ENCODE data around the gene PTRH1.

Gene PTRH1

DNA sequence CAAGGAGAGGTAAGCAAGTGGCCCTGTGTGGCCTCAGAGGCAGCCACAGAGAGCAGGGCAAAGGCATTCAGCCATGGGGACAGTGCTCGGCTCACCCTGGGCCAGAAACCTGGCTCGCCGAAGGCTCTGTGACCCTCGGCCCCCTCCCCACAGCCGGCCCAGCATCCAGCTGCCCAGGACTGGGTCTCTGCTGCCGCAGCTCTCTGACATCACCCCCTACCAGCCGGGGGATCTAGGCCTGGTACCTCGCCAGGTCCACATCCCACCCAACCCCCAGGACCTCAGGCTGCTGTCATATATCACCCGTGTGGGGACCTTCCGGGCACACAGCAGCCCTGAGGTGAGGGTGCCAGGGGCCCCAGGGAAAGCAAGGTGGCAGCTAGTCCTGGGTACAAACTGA is 2.6 kb downstream of the PTRH1 start:
- Histone ChIP-seq H3K9ac (no peak overlapping the region), H3K4me2 (no peak overlapping the region), H3K79me2 (ENCODE audit: insufficient read depth, low read depth) (no peaks in the 10 kb centered on the region), H3K27me3 (ENCODE audit: insufficient read depth, low read depth) (no peaks in the 10 kb centered on the region), H4K20me1 (ENCODE audit: insufficient read depth) (no peaks in the 10 kb centered on the region), H3K4me3 (IDR thresholded peaks at IDR 0.05; ENCODE audit: insufficient read depth, low read depth, low read length) (no peak overlapping the region), H2AFZ (ENCODE audit: low read depth) (no peak overlapping the region), H3K4me1 (ENCODE audit: low read depth, poor library complexity, severe bottlenecking) (peaks cover 14% of the 10 kb centered on the region), H3K27ac (no peak overlapping the region), H3K36me3 (ENCODE audit: insufficient read depth) (no peaks in the 10 kb centered on the region)
- TF ChIP-seq, protein P1, sequence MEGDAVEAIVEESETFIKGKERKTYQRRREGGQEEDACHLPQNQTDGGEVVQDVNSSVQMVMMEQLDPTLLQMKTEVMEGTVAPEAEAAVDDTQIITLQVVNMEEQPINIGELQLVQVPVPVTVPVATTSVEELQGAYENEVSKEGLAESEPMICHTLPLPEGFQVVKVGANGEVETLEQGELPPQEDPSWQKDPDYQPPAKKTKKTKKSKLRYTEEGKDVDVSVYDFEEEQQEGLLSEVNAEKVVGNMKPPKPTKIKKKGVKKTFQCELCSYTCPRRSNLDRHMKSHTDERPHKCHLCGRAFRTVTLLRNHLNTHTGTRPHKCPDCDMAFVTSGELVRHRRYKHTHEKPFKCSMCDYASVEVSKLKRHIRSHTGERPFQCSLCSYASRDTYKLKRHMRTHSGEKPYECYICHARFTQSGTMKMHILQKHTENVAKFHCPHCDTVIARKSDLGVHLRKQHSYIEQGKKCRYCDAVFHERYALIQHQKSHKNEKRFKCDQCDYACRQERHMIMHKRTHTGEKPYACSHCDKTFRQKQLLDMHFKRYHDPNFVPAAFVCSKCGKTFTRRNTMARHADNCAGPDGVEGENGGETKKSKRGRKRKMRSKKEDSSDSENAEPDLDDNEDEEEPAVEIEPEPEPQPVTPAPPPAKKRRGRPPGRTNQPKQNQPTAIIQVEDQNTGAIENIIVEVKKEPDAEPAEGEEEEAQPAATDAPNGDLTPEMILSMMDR (conservative IDR thresholded peaks at IDR 0.05; ENCODE audit: low read depth, low read length): no peak

DNA sequence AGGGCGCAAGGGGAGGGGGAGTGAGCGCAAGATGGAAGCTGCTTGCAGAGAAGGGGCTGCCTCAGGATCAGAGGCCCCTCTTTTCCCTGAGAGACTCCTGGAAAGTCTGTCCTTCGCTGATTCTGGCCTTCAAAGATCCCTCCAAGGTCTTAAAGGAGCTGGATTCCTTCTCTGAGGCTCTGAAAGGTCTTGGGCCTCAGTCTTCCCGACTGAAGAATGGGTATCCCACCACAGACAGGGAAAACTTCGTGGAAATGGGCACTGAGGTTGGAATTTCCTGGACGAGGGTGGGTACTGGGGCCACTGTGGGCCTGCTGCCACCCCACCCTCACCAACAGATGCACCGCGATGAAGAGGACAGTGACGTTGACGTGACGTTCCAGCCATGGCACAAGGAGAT is 3.1 kb downstream of the PTRH1 start:
- Histone ChIP-seq H3K79me2 (ENCODE audit: insufficient read depth, low read depth) (no peaks in the 10 kb centered on the region), H3K9ac (no peak overlapping the region), H4K20me1 (ENCODE audit: insufficient read depth) (no peaks in the 10 kb centered on the region), H3K4me3 (IDR thresholded peaks at IDR 0.05; ENCODE audit: insufficient read depth, low read depth, low read length) (no peak overlapping the region), H2AFZ (ENCODE audit: low read depth) (no peak overlapping the region), H3K4me2 (no peak overlapping the region), H3K36me3 (ENCODE audit: insufficient read depth) (no peaks in the 10 kb centered on the region), H3K27ac (no peak overlapping the region), H3K27me3 (ENCODE audit: insufficient read depth, low read depth) (no peaks in the 10 kb centered on the region), H3K4me1 (ENCODE audit: low read depth, poor library complexity, severe bottlenecking) (peaks cover 14% of the 10 kb centered on the region)
- TF ChIP-seq, protein P1 (conservative IDR thresholded peaks at IDR 0.05; ENCODE audit: low read depth, low read length): no peak

DNA sequence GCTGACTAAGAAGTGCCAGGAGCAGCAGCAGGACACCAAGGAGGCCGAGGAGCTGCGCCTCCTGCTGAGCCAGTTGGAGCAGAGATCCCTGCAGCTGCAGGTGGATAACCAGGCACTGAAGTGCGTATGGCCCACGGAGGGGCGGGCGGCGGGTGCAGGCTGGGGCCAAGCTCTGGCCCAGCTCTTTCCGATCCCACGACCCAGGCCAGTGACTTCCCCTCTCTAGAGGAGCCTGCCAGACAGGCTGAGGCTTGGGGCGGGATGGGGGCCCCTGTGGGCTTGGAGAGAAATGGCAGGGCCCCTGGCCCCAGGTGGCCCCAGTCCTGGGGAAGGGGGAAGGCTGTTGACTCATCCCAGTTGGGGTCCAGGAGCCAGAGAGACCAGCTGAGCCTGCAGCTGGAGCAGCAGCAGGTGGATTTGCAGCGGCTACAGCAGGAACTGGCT is 3.6 kb downstream of the PTRH1 start:
- TF ChIP-seq, protein P1 (conservative IDR thresholded peaks at IDR 0.05; ENCODE audit: low read depth, low read length): no peak
- H3K4me3 ChIP-seq (IDR thresholded peaks at IDR 0.05; ENCODE audit: insufficient read depth, low read depth, low read length): no peak overlapping the region
- H3K27ac ChIP-seq: no peak overlapping the region
- no peak overlapping the region for H3K9ac ChIP-seq
- H3K4me2 ChIP-seq: no peak overlapping the region
- H3K36me3 ChIP-seq (ENCODE audit: insufficient read depth): no peaks in the 10 kb centered on the region
- H2AFZ ChIP-seq (ENCODE audit: low read depth): no peak overlapping the region
- H4K20me1 ChIP-seq (ENCODE audit: insufficient read depth): no peaks in the 10 kb centered on the region
- H3K27me3 ChIP-seq (ENCODE audit: insufficient read depth, low read depth): no peaks in the 10 kb centered on the region
- peaks cover 14% of the 10 kb centered on the region for H3K4me1 ChIP-seq (ENCODE audit: low read depth, poor library complexity, severe bottlenecking)
- H3K79me2 ChIP-seq (ENCODE audit: insufficient read depth, low read depth): no peaks in the 10 kb centered on the region

DNA sequence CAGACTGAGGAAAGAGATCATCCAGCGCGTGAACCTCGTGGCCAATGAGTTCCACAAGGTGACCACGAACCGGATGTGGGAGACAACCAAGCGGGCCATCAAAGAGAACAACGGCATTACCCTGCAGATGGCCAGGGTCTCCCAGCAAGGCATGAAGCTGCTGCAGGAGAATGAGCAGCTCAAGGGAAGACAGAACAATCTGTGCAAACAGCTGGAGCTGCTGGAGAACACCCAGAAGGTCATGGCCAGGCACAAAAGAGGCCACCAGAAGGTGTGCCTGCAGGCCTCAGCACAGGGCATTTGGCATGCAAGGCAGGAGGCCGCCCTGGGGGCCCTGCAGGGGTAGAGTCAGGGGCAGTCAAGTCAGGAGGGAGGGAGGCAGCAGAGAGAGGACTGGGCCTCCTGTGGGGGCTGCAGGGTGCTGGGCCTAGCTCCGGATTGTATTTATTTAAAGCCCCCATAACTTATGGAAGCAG is 4.2 kb downstream of the PTRH1 start:
- H3K4me2 ChIP-seq: no peak overlapping the region
- peaks cover 13% of the 10 kb centered on the region for H3K4me1 ChIP-seq (ENCODE audit: low read depth, poor library complexity, severe bottlenecking)
- H3K27ac ChIP-seq: no peak overlapping the region

More for the DNA sequence above, 4.2 kb downstream of the PTRH1 start:
- Histone ChIP-seq H4K20me1 (ENCODE audit: insufficient read depth) (no peaks in the 10 kb centered on the region), H3K27me3 (ENCODE audit: insufficient read depth, low read depth) (no peaks in the 10 kb centered on the region), H2AFZ (ENCODE audit: low read depth) (no peak overlapping the region), H3K9ac (no peak overlapping the region), H3K36me3 (ENCODE audit: insufficient read depth) (no peaks in the 10 kb centered on the region), H3K79me2 (ENCODE audit: insufficient read depth, low read depth) (no peaks in the 10 kb centered on the region), H3K4me3 (IDR thresholded peaks at IDR 0.05; ENCODE audit: insufficient read depth, low read depth, low read length) (no peak overlapping the region)
- TF ChIP-seq, protein P1 (conservative IDR thresholded peaks at IDR 0.05; ENCODE audit: low read depth, low read length): no peak

All from KMS-11 (cell line).